ENCODE measurements around the gene TSC22D2.

- no peak for TF ChIP-seq CTCF (IDR thresholded peaks at IDR 0.05)
- TF ChIP-seq POLR2A (IDR thresholded peaks at IDR 0.05): no peak
These were observed 46.0 kb downstream of the TSC22D2 start for GRCh38 chr3:150454085-150454484.
